Body of pancreas (tissue), 4 donors: Measurements from ENCODE around the gene SIRT7. TPM values are rescaled to one million over a fixed set of nuclear protein-coding genes. Genes with fewer than 3 reads are reported as not detected.
A peak's percentile ranks its signal among the peaks of the same experiment; 100 is the strongest.

Experiments
- ATAC-seq: fragments of 150-250 bp; one replicate; pipeline ENCODE4 v1.9.1; 2016
- DNase-seq, 4 donors: peaks; one replicate each; pipeline ENCODE4 v3.0.0-alpha.2; 2019
- H3K27ac ChIP-seq, 4 donors: fragments of 200-600 bp; sonication (generic); 1 replicate in 3 of 4; 2 replicates in 1 of 4; pipeline versions ENCODE4 v1.5.1 to v1.6.1; 2016 to 2019; ENCODE audit warnings: mild to moderate bottlenecking in 1 of 4, mixed read lengths in 1 of 4, moderate library complexity in 1 of 4
- H3K27me3 ChIP-seq, 2 donors: fragments of 200-600 bp; sonication (generic); one replicate each; pipeline ENCODE4 v1.6.0; 2016; ENCODE audit warnings: mild to moderate bottlenecking in 1 of 2
- H3K36me3 ChIP-seq, 2 donors: fragments of 200-600 bp; sonication (generic); replicated peaks in 1 of 2; 2 replicates each; pipeline ENCODE4 v1.5.1; 2016; ENCODE audit warnings: low read depth in 2 of 2; ENCODE audit not compliant: insufficient read depth in 1 of 2
- H3K4me1 ChIP-seq: fragments of 200-600 bp; sonication (generic); one replicate; pipeline ENCODE4 v1.6.0; 2016
- H3K4me3 ChIP-seq, 2 donors: fragments of 200-600 bp; sonication (generic); 1 replicate in 1 of 2; 2 replicates in 1 of 2; pipeline ENCODE4 v1.5.1; 2016 to 2019
- H3K9me3 ChIP-seq, 3 donors: fragments of 200-600 bp; sonication (generic); 1 replicate in 2 of 3; 2 replicates in 1 of 3; pipeline ENCODE4 v1.5.1; 2016
- POLR2A ChIP-seq, 3 donors: fragments of 450-650 bp; IDR thresholded peaks; one replicate each; pipeline ENCODE4 v1.6.1; 2016; ENCODE audit warnings: antibody characterized with exemption in 3 of 3, mild to moderate bottlenecking in 2 of 3
- WGBS, 2 donors: methylation state at CpG; one replicate each; pipeline ENCODE4 v1.1.5; 2017; 5-methylcytosine and 5-hydroxymethylcytosine counted together
- intact Hi-C: fragments of 100-400 bp; cut with DNase I; formaldehyde crosslinking; loops from one replicate; pipeline ENCODE4 v1.15.1; 2023
- total RNA-seq, 2 donors: library from RNA; depleted of rRNA; stranded (reverse); fragments of >200 nt; gene quantifications; one replicate each; pipeline ENCODE4 v1.1.0, GENCODE V29; 2016
- TF ChIP-seq, protein P1 (sequence below), 7 experiments: fragments of 450-650 bp in 4 of 7; fragments of 200-600 bp in 3 of 7; sonication (generic) in 3 of 7; IDR thresholded peaks; one replicate each; pipeline ENCODE4 v1.5.1; 2016 to 2019; ENCODE audit warnings: antibody characterized with exemption in 7 of 7

SIRT7 gene
- total RNA-seq, 2 donors from 2014 or later, result 23.9 to 48.5 TPM

DNA sequence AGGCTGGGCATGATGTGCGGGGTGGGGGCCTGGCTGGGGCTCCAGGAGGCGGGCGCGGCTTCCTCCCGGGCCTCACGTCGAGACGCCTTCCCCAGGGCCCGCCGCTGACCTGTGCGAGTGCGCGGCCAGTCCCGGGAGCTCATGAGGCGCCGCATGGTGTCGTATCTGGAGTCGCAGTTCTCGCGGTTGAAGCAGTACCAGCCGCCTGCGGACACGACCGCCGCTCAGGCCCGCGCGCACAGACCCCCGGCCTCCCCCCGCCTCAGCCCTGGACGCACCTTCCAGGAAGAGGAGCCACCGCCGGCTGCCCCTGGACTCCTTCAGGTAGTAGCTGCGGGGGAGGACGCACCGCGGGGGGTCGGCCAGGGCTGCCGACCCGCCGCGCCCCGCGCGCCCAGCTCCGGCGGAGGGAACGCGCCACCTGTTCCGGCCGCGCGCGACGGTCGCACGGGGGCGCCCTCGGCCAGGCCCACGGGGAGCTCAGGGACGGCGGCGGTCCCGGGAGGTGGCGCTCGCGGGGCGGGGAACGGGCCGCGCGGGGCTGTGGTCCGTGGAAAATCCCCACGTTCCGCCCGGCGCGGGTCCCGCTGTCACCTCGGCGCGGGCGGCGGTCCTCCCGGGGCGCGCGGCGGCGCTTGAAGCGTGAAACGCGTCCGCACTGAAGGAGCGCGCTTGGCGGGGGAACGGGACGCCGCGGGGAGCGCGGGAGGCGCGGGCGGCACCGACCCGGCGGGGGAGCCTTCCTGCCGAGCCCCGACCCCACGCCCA, 41.6 kb upstream of the SIRT7 start:
- 2% methylated on average over 80 of the region's 112 CpGs; no CpG with 5 or more reads in 1 of the 2 donors for WGBS, 2 donors
- DNase-seq, result peak; percentile 63 to 78 (median 74)
- ATAC-seq, result peak; percentile 88
- intact Hi-C loops, result loop anchor here (10.0 kb wide), 1 partner anchor 195 kb away; no protein-coding TSS in a partner anchor
- Histone ChIP-seq H3K9me3 (no peaks in the 10 kb centered on the region), H3K4me1 (peaks cover 24% of the 10 kb centered on the region), H3K27me3 (peaks cover 6 to 22% of the 10 kb centered on the region in 2 donors), H3K4me3 (no peak overlapping the region), H3K27ac (no peak overlapping the region), H3K36me3 (no peaks in the 10 kb centered on the region)
- TF ChIP-seq, protein P1, sequence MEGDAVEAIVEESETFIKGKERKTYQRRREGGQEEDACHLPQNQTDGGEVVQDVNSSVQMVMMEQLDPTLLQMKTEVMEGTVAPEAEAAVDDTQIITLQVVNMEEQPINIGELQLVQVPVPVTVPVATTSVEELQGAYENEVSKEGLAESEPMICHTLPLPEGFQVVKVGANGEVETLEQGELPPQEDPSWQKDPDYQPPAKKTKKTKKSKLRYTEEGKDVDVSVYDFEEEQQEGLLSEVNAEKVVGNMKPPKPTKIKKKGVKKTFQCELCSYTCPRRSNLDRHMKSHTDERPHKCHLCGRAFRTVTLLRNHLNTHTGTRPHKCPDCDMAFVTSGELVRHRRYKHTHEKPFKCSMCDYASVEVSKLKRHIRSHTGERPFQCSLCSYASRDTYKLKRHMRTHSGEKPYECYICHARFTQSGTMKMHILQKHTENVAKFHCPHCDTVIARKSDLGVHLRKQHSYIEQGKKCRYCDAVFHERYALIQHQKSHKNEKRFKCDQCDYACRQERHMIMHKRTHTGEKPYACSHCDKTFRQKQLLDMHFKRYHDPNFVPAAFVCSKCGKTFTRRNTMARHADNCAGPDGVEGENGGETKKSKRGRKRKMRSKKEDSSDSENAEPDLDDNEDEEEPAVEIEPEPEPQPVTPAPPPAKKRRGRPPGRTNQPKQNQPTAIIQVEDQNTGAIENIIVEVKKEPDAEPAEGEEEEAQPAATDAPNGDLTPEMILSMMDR (IDR thresholded peaks at IDR 0.05), result peak in 6 of 7 experiments; percentile 8 to 99 (median 90)
- no peak for TF ChIP-seq POLR2A (IDR thresholded peaks at IDR 0.05)

DNA sequence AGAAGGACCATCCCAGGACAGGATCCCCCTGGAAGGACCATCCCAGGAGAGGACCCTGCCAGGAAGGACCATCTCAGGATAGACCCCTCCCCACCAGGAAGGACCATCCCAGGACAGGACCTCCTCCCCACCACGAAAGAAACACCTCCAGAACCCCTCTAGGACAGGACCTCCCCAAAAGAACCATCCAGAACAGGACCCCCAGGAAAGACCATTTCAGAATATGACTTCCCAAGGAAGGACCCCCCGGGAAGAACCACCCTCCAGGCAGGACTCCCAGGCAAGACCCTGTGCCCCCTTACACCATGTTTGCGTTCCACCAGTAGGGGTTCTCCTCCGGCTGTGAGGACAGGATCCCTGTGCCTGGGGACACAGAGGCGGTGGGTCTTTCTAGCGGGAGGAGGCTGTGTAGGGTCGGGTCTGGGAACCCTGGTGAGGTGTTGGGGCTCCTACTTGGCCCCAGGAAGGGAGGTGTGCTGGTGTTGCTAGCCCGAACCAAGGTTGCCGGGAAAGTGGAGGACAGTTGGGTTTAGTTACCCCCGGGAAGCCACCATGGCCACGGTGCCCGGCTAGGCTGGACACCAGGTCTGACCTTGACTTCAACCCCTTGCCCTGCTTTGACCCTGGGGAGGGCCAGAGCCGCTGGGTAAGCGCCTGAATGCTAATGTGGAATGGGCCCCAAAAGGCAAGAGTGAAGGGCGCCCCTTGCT, 40.8 kb upstream of the SIRT7 start:
- Histone ChIP-seq H3K27me3 (peaks cover 6 to 22% of the 10 kb centered on the region in 2 donors), H3K36me3 (no peaks in the 10 kb centered on the region), H3K9me3 (no peaks in the 10 kb centered on the region), H3K4me1 (peaks cover 24% of the 10 kb centered on the region), H3K27ac (no peak overlapping the region), H3K4me3 (no peak overlapping the region)
- WGBS, 2 donors, result 52 to 54% methylated on average over 11 to 15 of the region's 15 CpGs
- DNase-seq (no peak), ATAC-seq (no peak)
- no peak for TF ChIP-seq POLR2A (IDR thresholded peaks at IDR 0.05)
- TF ChIP-seq, protein P1 (IDR thresholded peaks at IDR 0.05), result no peak
- intact Hi-C loops, result loop anchor here (10.0 kb wide), 1 partner anchor 196 kb away; no protein-coding TSS in a partner anchor

DNA sequence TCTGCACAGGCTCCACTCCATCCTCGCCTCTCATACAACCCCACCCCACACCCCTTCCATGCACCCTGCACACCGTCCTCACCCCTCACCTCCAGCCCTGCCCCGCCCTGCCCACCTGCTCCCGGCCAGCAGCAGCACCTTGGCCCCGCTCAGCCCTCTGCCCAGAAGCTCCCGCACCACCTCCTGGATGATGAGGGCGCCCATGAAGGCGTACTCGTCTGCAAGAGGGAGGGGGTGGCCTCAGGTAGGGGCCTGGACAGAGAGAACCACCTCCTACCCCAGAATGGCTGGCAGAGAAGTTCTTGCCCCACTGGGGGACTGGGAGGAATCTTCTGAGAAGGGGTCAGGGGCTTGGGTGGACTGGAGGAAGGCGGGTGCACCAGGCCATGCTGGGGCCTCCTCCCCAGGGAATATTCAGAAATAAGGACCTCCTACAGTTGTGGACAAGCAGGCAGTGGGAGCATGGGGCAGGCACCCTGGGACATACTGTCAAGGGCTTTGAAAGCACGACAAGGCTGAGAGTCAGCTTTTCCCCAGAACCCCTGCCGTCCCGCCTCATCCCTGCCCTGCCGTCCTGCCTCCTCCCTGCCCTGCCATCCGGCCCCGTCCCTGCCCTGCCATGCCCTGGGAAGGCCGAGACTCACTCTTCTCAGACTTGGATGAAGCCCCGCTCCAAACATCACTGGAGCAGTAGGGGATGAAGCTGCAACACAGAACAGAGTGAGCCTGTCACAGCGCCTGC, 39.9 kb upstream of the SIRT7 start:
- intact Hi-C loops, result loop anchor here (10.0 kb wide), 1 partner anchor 197 kb away; no protein-coding TSS in a partner anchor
- 81 to 82% methylated on average over 15 to 17 of the region's 19 CpGs for WGBS, 2 donors

More for the DNA sequence above, 39.9 kb upstream of the SIRT7 start:
- Histone ChIP-seq H3K9me3 (no peaks in the 10 kb centered on the region), H3K36me3 (no peaks in the 10 kb centered on the region), H3K4me1 (peaks cover 24% of the 10 kb centered on the region), H3K4me3 (no peak overlapping the region), H3K27ac (no peak overlapping the region), H3K27me3 (peaks cover 6 to 22% of the 10 kb centered on the region in 2 donors)
- DNase-seq (no peak), ATAC-seq (no peak)
- no peak for TF ChIP-seq POLR2A (IDR thresholded peaks at IDR 0.05)
- TF ChIP-seq, protein P1 (IDR thresholded peaks at IDR 0.05), result no peak
